Measurements from ENCODE around the gene AKNA. TPM values are rescaled to one million over a fixed set of nuclear protein-coding genes. Genes with fewer than 3 reads are reported as not detected.

Gene AKNA
- total RNA-seq, 5 donors from 2014 or later (not counting 1 experiment from before 2014, with no cell fraction given): 382 to 462 (median 415) TPM

GRCh38 chr9:114347675-114348074, 40.1 kb downstream of the AKNA start:
- H3K4me1 Mint-ChIP-seq: peaks cover 51 to 55% (median 53%) of the 10 kb centered on the region in 3 donors
- no peak for DNase-seq

GRCh38 chr9:114346146-114346545, 41.6 kb downstream of the AKNA start:
- Mint-ChIP-seq H3K4me1 (peaks cover 51 to 53% (median 52%) of the 10 kb centered on the region in 3 donors), H3K36me3 (peaks cover 87% of the 10 kb centered on the region), H3K27ac (peak overlapping the region in 1 of 2 donors; percentile 75), H3K9me3 (no peaks in the 10 kb centered on the region), H3K27me3 (no peaks in the 10 kb centered on the region), H3K4me3 (no peak overlapping the region)
- Histone ChIP-seq H3K36me3 (ENCODE audit: control insufficient read depth in 2 of 2, extremely low read depth in 1 of 2, insufficient read depth in 1 of 2, low read length in 1 of 2) (peaks cover 28 to 100% of the 10 kb centered on the region in 2 donors), H3K27ac (ENCODE audit: low read length) (no peak overlapping the region), H3K4me3 (ENCODE audit: control insufficient read depth in 1 of 2, extremely low read depth in 1 of 2, low read length in 1 of 2) (no peak overlapping the region), H3K27me3 (replicated peaks in 1 of 2; ENCODE audit: control insufficient read depth in 2 of 2, extremely low read depth in 1 of 2, insufficient read depth in 2 of 2, low read length in 1 of 2) (no peaks in the 10 kb centered on the region), H3K9me3 (no peaks in the 10 kb centered on the region), H3K4me1 (ENCODE audit: control insufficient read depth in 1 of 2, extremely low read depth in 1 of 2, insufficient read depth in 2 of 2, low read length in 2 of 2) (peaks cover 17 to 39% of the 10 kb centered on the region in 2 experiments)
- CTCF ChIA-PET: interaction anchor here in 1 of 2 donors (1.0 kb wide), 1 partner anchor 19 kb away, joined by 3 read pairs; no protein-coding TSS in a partner anchor
- POLR2A ChIA-PET: interaction anchor here (0.7 to 0.8 kb wide), 3 partner anchors 19 to 223 kb away, joined by 4 to 9 read pairs (median 6); no protein-coding TSS in a partner anchor
- 94% methylated on average over 5 of the region's 11 CpGs for WGBS (ENCODE audit: insufficient coverage)
- DNase-seq: no peak
- no peak for ATAC-seq (replicated peaks in 1 of 4)

More at GRCh38 chr9:114347675-114348074, 40.1 kb downstream of the AKNA start:
- no peak overlapping the region for H3K4me3 ChIP-seq (ENCODE audit: control insufficient read depth in 1 of 2, extremely low read depth in 1 of 2, low read length in 1 of 2)
- Mint-ChIP-seq H3K27ac (peak overlapping the region; percentile 92 to 93), H3K36me3 (peaks cover 79% of the 10 kb centered on the region), H3K4me3 (no peak overlapping the region), H3K9me3 (no peaks in the 10 kb centered on the region), H3K27me3 (no peaks in the 10 kb centered on the region)
- 91% methylated on average over 15 of the region's 15 CpGs for WGBS (ENCODE audit: insufficient coverage)
- H3K4me1 ChIP-seq (ENCODE audit: control insufficient read depth in 1 of 2, extremely low read depth in 1 of 2, insufficient read depth in 2 of 2, low read length in 2 of 2): peaks cover 17 to 49% of the 10 kb centered on the region in 2 experiments
- POLR2A ChIA-PET: no interaction called here
- no peaks in the 10 kb centered on the region for H3K27me3 ChIP-seq (replicated peaks in 1 of 2; ENCODE audit: control insufficient read depth in 2 of 2, extremely low read depth in 1 of 2, insufficient read depth in 2 of 2, low read length in 1 of 2)
- CTCF ChIA-PET: interaction anchor here in 1 of 2 donors (1.1 kb wide), 1 partner anchor 38 kb away, joined by 3 read pairs; no protein-coding TSS in a partner anchor
- H3K9me3 ChIP-seq: no peaks in the 10 kb centered on the region
- peaks cover 23 to 100% of the 10 kb centered on the region in 2 donors for H3K36me3 ChIP-seq (ENCODE audit: control insufficient read depth in 2 of 2, extremely low read depth in 1 of 2, insufficient read depth in 1 of 2, low read length in 1 of 2)
- no peak for ATAC-seq (replicated peaks in 1 of 4)
- H3K27ac ChIP-seq (ENCODE audit: low read length): no peak overlapping the region

- ChIA-PET POLR2A (interaction anchor here (0.6 to 0.8 kb wide), 5 partner anchors 20 to 325 kb away, joined by 4 to 12 read pairs (median 9); no protein-coding TSS in a partner anchor), CTCF (interaction anchor here in 1 of 2 donors (0.5 to 1.0 kb wide), 4 partner anchors 20 to 318 kb away, joined by 3 to 6 read pairs (median 4); no protein-coding TSS in a partner anchor)
- Histone ChIP-seq H3K9me3 (no peaks in the 10 kb centered on the region), H3K27me3 (replicated peaks in 1 of 2; ENCODE audit: control insufficient read depth in 2 of 2, extremely low read depth in 1 of 2, insufficient read depth in 2 of 2, low read length in 1 of 2) (no peaks in the 10 kb centered on the region), H3K36me3 (ENCODE audit: control insufficient read depth in 2 of 2, extremely low read depth in 1 of 2, insufficient read depth in 1 of 2, low read length in 1 of 2) (peaks cover 34 to 100% of the 10 kb centered on the region in 2 donors), H3K4me3 (ENCODE audit: control insufficient read depth in 1 of 2, extremely low read depth in 1 of 2, low read length in 1 of 2) (no peak overlapping the region), H3K4me1 (ENCODE audit: control insufficient read depth in 1 of 2, extremely low read depth in 1 of 2, insufficient read depth in 2 of 2, low read length in 2 of 2) (peaks cover 17 to 34% of the 10 kb centered on the region in 2 experiments), H3K27ac (ENCODE audit: low read length) (no peak overlapping the region)
- Mint-ChIP-seq H3K9me3 (no peaks in the 10 kb centered on the region), H3K27ac (peak overlapping the region; percentile 11 to 34), H3K4me1 (peaks cover 47 to 53% (median 49%) of the 10 kb centered on the region in 3 donors), H3K36me3 (peaks cover 85% of the 10 kb centered on the region), H3K27me3 (no peaks in the 10 kb centered on the region), H3K4me3 (no peak overlapping the region)
- DNase-seq (no peak), ATAC-seq (replicated peaks in 1 of 4) (no peak)
- WGBS (ENCODE audit: insufficient coverage): 100% methylated on average over 2 of the region's 7 CpGs
Observed at GRCh38 chr9:114345493-114346065, 42.2 kb downstream of the AKNA start.

- no CpG with 5 or more reads among the region's 3 CpGs for WGBS (ENCODE audit: insufficient coverage)
- CTCF ChIA-PET: no interaction called here
Observed at GRCh38 chr9:114344692-114345091, 43.1 kb downstream of the AKNA start.

GRCh38 chr9:114344188-114344566, 43.6 kb downstream of the AKNA start:
- Mint-ChIP-seq H3K4me1 (peaks cover 36 to 41% (median 39%) of the 10 kb centered on the region in 3 donors), H3K9me3 (no peaks in the 10 kb centered on the region), H3K36me3 (peaks cover 78% of the 10 kb centered on the region), H3K27me3 (no peaks in the 10 kb centered on the region), H3K4me3 (no peak overlapping the region), H3K27ac (peak overlapping the region; percentile 56 to 58)
- peaks cover 4 to 27% of the 10 kb centered on the region in 2 experiments for H3K4me1 ChIP-seq (ENCODE audit: control insufficient read depth in 1 of 2, extremely low read depth in 1 of 2, insufficient read depth in 2 of 2, low read length in 2 of 2)
- H3K36me3 ChIP-seq (ENCODE audit: control insufficient read depth in 2 of 2, extremely low read depth in 1 of 2, insufficient read depth in 1 of 2, low read length in 1 of 2): peaks cover 42 to 100% of the 10 kb centered on the region in 2 donors
- no peak overlapping the region for H3K4me3 ChIP-seq (ENCODE audit: control insufficient read depth in 1 of 2, extremely low read depth in 1 of 2, low read length in 1 of 2)
- ChIA-PET CTCF (no interaction called here), POLR2A (interaction anchor here in 1 of 2 donors (0.8 kb wide), 1 partner anchor 22 kb away, joined by 3 read pairs; no protein-coding TSS in a partner anchor)
- ATAC-seq (replicated peaks in 1 of 4) (no peak), DNase-seq (no peak)
- H3K27me3 ChIP-seq (replicated peaks in 1 of 2; ENCODE audit: control insufficient read depth in 2 of 2, extremely low read depth in 1 of 2, insufficient read depth in 2 of 2, low read length in 1 of 2): no peaks in the 10 kb centered on the region
- no peak overlapping the region for H3K27ac ChIP-seq (ENCODE audit: low read length)
- WGBS (ENCODE audit: insufficient coverage): 87% methylated on average over 3 of the region's 11 CpGs
- H3K9me3 ChIP-seq: no peaks in the 10 kb centered on the region

More at GRCh38 chr9:114344692-114345091, 43.1 kb downstream of the AKNA start:
- POLR2A ChIA-PET: interaction anchor here in 1 of 2 donors (0.8 kb wide), 1 partner anchor 22 kb away, joined by 3 read pairs; no protein-coding TSS in a partner anchor
- H3K27ac Mint-ChIP-seq: peak overlapping the region; percentile 37 to 58
- no peak overlapping the region for H3K4me3 Mint-ChIP-seq
- H3K4me1 Mint-ChIP-seq: peaks cover 39 to 44% (median 43%) of the 10 kb centered on the region in 3 donors
- H3K27me3 ChIP-seq (replicated peaks in 1 of 2; ENCODE audit: control insufficient read depth in 2 of 2, extremely low read depth in 1 of 2, insufficient read depth in 2 of 2, low read length in 1 of 2): no peaks in the 10 kb centered on the region
- no peaks in the 10 kb centered on the region for H3K27me3 Mint-ChIP-seq
- peaks cover 40 to 100% of the 10 kb centered on the region in 2 donors for H3K36me3 ChIP-seq (ENCODE audit: control insufficient read depth in 2 of 2, extremely low read depth in 1 of 2, insufficient read depth in 1 of 2, low read length in 1 of 2)
- no peaks in the 10 kb centered on the region for H3K9me3 ChIP-seq
- no peaks in the 10 kb centered on the region for H3K9me3 Mint-ChIP-seq
- no peak overlapping the region for H3K27ac ChIP-seq (ENCODE audit: low read length)
- H3K36me3 Mint-ChIP-seq: peaks cover 82% of the 10 kb centered on the region
- ATAC-seq (replicated peaks in 1 of 4) (no peak), DNase-seq (no peak)
- no peak overlapping the region for H3K4me3 ChIP-seq (ENCODE audit: control insufficient read depth in 1 of 2, extremely low read depth in 1 of 2, low read length in 1 of 2)
- peaks cover 8 to 27% of the 10 kb centered on the region in 2 experiments for H3K4me1 ChIP-seq (ENCODE audit: control insufficient read depth in 1 of 2, extremely low read depth in 1 of 2, insufficient read depth in 2 of 2, low read length in 2 of 2)

- peaks cover 77% of the 10 kb centered on the region for H3K36me3 Mint-ChIP-seq
- WGBS (ENCODE audit: insufficient coverage): 96% methylated on average over 7 of the region's 9 CpGs
- ChIA-PET CTCF (interaction anchor here in 1 of 2 donors (0.8 kb wide), 1 partner anchor 10 kb away, joined by 3 read pairs; no protein-coding TSS in a partner anchor), POLR2A (no interaction called here)
- no peaks in the 10 kb centered on the region for H3K27me3 ChIP-seq (replicated peaks in 1 of 2; ENCODE audit: control insufficient read depth in 2 of 2, extremely low read depth in 1 of 2, insufficient read depth in 2 of 2, low read length in 1 of 2)
- H3K4me3 Mint-ChIP-seq: no peak overlapping the region
- no peak overlapping the region for H3K27ac ChIP-seq (ENCODE audit: low read length)
- H3K4me1 Mint-ChIP-seq: peaks cover 30 to 37% (median 34%) of the 10 kb centered on the region in 3 donors
- H3K27ac Mint-ChIP-seq: peak overlapping the region; percentile 41 to 76
- peaks cover under 1 to 22% of the 10 kb centered on the region in 2 experiments for H3K4me1 ChIP-seq (ENCODE audit: control insufficient read depth in 1 of 2, extremely low read depth in 1 of 2, insufficient read depth in 2 of 2, low read length in 2 of 2)
- ATAC-seq (replicated peaks in 1 of 4): no peak
- peaks cover 44 to 100% of the 10 kb centered on the region in 2 donors for H3K36me3 ChIP-seq (ENCODE audit: control insufficient read depth in 2 of 2, extremely low read depth in 1 of 2, insufficient read depth in 1 of 2, low read length in 1 of 2)
- no peaks in the 10 kb centered on the region for H3K27me3 Mint-ChIP-seq
- no peaks in the 10 kb centered on the region for H3K9me3 ChIP-seq
- DNase-seq: no peak
- H3K4me3 ChIP-seq (ENCODE audit: control insufficient read depth in 1 of 2, extremely low read depth in 1 of 2, low read length in 1 of 2): no peak overlapping the region
- no peaks in the 10 kb centered on the region for H3K9me3 Mint-ChIP-seq
Observed at GRCh38 chr9:114343471-114344187, 44.2 kb downstream of the AKNA start.

Measured in T-cell (primary cell).